HG03045 (cell line): ENCODE data around the gene TNS3.

Experiments used
- ATAC-seq: cut with Tn5 transposase; IDR thresholded peaks from one replicate; pipeline ENCODE4 v1.9.1; 2021; ENCODE audit warnings: mild to moderate bottlenecking, moderate library complexity; ENCODE audit not compliant: unreplicated experiment

TNS3 gene

DNA sequence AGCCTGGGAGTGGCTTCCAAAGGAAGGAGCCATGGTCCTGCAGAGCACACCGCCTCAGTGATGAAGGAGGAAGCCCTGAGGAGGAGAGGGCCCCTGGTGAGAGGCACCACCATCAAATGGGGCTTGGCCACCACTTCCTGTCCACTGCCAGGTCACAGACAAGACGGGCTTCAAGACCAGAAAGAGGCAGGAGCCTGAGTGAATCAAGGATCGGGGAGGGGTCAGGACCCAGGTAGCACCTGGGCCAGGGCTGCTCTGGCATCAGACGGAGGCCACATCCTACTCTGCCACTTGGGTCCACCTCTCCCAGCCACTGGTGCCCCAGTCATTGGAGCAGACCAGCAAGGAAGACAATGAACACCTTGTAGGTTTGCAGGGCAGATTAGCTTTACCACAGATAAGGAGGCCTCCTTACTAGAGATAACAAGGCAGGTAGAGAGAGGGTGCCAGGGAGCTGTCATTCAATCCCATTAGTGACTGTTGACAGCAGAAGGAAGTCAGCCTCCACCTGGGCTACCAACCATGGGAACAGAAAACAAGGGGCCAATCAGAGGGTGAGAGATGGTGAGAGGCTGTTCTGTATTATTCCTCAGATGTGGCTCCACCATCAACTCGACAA, 143.4 kb downstream of the TNS3 start:
- no peak for ATAC-seq

GRCh38 chr7:47435889-47436312, 146.0 kb downstream of the TNS3 start:
- no peak for ATAC-seq

DNA sequence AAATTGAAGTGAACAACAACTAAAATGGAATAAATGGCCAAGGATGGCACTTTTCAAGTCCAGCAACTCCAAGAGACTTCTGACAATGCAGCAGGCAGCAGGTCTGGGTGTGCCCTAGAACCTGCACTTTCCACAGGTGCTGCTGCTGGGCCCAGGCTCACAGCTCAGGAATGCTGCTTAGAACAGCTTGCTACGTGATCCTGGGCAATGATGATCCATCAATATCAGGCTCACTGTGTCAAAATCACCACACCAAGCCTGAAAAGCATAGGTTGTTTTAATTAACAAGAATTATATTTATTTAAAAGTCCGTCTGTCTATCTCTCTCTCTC, 148.4 kb downstream of the TNS3 start:
- no peak for ATAC-seq

GRCh38 chr7:47432671-47433563, 149.0 kb downstream of the TNS3 start:
- no peak for ATAC-seq

- ATAC-seq: no peak
These were observed 151.5 kb downstream of the TNS3 start for GRCh38 chr7:47430422-47430821.

- ATAC-seq: no peak
These were observed 153.0 kb downstream of the TNS3 start for GRCh38 chr7:47428768-47429472.

- ATAC-seq: no peak
These were observed 153.7 kb downstream of the TNS3 start for GRCh38 chr7:47428052-47428767.

DNA sequence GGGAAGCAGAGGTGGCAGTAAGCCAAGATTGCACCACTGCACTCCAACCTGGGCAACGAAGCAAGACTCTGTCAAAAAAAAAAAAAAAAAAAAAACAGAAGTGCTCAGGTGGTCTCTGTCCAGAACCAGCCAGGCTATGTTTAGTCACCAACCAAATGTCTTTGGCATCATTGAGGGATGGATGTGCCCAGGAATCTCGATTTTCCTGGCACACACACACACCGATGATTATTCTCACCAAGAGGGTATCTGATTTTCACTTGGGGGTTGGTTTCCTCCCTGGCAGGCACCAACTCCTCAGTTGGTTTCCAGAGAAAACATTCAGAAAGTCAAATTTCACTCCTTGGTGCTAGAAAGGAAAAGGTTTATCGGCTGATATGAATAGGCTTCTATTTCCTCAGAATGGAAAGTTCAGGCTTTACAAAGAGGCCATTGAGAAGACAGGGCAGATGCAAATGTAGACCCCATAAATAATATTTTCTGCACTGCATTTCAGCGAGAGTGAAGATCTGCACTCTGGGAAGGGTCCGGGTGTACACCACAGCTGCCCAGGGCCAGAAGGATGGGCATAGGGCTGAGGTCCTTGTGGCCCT, 154.8 kb downstream of the TNS3 start:
- ATAC-seq: no peak

- ATAC-seq: no peak
These were observed 157.4 kb downstream of the TNS3 start for GRCh38 chr7:47424523-47424922.

DNA sequence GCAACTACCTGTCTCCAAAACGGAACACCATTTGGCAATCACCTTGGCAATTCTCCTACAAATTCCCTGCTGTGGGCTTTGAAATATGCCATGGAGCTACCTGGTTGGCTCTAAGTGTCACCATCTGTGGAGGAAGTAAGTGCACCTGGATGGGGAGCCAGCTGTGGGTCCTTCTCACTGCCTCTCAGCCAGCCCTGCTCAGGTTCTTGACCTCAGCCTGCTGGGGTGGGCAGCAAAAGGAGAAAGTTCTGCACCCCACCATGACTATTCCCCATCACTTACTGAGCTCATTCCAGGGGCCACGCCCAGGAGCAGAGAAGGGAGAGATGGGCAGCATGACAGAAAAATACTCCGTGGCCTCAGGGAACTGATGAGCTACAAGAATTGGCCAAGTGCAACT, 158.7 kb downstream of the TNS3 start:
- no peak for ATAC-seq

- no peak for ATAC-seq
These were observed 159.3 kb downstream of the TNS3 start for GRCh38 chr7:47422611-47423010.

- ATAC-seq: no peak
These were observed 160.5 kb downstream of the TNS3 start for GRCh38 chr7:47421456-47421855.

- ATAC-seq: no peak
These were observed 161.7 kb downstream of the TNS3 start for GRCh38 chr7:47420122-47420780.

- ATAC-seq: no peak
These were observed 162.4 kb downstream of the TNS3 start for GRCh38 chr7:47419471-47419870.

DNA sequence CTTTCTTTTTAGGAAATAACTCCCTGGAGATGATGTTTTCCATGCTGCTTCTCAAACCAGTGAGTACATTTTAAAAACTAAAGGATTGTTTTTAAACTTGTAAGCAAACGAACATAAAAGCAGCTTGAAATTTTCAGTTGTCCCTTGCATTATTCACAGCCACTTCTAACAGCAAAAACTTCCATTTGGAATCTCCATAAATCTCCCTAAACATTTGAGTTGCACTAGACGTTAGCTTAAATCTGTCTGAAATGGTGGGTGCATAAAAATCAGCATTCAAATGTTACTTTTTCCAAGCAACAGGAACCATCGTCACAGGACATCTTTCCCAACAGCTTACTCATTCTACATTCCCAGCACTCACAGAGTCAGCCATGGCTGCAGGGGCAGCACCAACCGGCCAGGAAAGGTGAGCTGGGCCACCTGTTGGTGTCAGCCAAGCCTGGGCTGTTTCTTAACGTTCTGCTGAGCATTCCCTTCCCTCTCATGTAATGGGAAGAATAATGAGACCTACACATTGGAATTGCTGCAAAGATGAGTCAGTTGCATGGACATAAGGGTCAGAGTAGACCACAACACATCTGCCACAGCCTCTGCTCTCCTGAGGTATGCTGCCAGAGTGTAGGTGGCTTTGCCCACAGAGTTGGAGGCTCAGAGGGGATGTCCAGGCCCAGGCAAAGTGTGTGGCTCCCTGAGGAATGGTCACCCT, 163.2 kb downstream of the TNS3 start:
- no peak for ATAC-seq

- no peak for ATAC-seq
These were observed 165.1 kb downstream of the TNS3 start for GRCh38 chr7:47416492-47417480.

DNA sequence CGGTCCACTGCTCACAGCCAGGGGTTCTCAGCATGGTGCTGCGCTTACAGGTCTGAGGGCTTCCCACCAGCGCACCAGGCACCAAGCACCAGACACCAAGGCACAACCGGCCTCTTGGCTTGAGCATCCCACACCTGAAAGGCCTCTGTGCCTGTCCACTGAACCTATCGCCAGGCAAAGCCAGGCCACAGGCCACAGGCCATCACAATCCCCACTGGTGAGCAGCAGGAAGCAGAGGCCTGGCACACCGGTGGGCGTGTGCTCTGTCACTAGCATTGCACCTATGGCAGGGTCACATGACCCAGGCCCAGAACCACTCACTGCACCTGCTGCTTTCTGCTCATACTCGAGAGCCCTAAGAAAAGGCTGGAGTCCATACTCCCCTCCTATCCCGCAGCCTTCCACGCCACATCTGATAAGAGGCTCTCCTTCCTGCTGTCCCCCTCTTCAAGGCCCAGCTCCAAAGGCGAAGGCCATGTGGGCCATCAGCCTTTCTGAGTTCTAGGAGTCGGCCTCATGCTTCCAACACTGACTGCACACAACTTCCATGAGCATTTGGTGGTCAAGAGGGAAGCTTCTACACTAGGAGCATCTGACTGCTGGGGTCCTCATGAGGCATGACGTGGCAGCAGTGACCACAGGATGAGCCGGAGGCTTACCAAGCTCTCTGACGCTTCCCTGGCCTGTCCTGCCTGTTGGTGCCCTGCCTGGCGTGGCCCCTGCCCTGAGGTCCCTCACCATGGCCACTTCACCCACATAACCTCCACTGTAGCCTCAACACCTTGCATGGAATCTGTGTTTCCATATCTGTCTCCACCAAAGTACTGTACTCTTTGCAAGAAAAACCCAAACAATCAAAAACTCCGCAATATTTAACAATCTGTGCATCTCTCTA, 166.3 kb downstream of the TNS3 start:
- no peak for ATAC-seq
